ENCODE measurements around the gene ZGRF1.
"Not testable (repeated sequence)": the region's sequence is repeated elsewhere in the genome, so short reads cannot be mapped to it uniquely, and the experiment has no call there.

ZGRF1 gene, protein sequence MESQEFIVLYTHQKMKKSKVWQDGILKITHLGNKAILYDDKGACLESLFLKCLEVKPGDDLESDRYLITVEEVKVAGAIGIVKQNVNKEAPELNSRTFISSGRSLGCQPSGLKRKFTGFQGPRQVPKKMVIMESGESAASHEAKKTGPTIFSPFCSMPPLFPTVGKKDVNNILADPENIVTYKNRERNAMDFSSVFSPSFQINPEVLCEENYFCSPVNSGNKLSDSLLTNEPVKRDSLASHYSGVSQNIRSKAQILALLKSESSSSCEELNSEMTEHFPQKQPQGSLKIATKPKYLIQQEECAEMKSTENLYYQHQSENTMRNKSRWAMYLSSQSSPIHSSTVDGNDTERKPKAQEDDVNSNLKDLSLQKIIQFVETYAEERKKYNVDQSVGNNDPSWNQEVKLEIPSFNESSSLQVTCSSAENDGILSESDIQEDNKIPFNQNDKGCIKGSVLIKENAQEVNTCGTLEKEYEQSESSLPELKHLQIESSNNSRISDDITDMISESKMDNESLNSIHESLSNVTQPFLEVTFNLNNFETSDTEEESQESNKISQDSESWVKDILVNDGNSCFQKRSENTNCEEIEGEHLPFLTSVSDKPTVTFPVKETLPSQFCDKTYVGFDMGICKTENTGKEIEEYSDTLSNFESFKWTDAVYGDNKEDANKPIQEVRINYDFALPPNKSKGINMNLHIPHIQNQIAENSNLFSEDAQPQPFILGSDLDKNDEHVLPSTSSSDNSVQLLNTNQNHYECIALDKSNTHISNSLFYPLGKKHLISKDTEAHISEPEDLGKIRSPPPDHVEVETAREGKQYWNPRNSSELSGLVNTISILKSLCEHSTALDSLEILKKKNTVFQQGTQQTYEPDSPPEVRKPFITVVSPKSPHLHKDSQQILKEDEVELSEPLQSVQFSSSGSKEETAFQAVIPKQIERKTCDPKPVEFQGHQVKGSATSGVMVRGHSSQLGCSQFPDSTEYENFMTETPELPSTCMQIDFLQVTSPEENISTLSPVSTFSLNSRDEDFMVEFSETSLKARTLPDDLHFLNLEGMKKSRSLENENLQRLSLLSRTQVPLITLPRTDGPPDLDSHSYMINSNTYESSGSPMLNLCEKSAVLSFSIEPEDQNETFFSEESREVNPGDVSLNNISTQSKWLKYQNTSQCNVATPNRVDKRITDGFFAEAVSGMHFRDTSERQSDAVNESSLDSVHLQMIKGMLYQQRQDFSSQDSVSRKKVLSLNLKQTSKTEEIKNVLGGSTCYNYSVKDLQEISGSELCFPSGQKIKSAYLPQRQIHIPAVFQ (N-terminal part only)

DNA sequence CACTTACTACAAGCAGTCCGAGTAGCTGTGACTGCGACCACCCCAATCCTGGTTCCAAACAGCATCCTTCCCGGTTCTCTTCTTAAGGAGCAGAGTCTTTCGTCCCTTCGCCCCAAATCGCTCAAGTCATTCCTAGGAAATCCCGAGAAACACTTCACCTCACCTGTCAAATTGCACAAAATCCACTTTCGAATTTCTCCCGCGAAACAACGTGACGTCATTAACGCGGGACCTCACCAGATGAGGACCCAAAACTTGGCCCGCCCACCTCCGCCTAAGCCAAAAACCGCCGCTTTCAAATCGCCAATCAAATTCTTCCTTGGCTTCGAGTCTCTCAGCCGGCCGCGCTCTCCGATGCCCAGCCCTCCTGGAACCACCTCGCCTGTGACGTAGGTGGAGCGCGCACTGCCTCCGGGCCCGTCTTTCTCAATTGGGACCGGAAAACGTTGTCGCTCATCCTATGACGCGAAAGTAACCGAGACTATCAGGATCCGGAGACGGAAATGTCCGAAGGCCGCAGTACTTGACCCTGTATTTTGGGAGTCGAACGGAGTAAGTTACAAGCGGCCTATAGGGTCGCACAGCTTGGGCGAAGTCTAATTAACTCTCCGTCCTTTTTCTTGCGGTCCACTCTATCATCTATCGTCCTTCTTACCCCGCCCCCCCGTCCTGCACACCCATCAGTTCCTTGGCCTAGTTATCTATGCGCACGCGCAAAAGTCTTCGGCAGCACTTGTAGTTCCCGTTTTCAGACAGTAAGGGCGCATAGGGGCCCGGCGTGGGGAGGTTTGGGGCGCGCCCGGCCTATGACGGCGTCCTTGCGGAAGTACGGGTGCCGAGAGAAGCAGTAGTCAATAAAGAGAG lies at the start of gene ZGRF1, which contains the start of gene LARP7:
TSS of gene ZGRF1 (minus strand) at position 222 of the 864 bp plus-strand sequence. CDS start 3,733 bp downstream, outside the sequence.
TSS of gene LARP7 (plus strand) at position 456 of the 864 bp plus-strand sequence. CDS start 7,527 bp downstream, outside the sequence.
- peak; percentile 94 to 97 (median 96) for DNase-seq (ENCODE audit: low read depth in 3 of 3)

DNA sequence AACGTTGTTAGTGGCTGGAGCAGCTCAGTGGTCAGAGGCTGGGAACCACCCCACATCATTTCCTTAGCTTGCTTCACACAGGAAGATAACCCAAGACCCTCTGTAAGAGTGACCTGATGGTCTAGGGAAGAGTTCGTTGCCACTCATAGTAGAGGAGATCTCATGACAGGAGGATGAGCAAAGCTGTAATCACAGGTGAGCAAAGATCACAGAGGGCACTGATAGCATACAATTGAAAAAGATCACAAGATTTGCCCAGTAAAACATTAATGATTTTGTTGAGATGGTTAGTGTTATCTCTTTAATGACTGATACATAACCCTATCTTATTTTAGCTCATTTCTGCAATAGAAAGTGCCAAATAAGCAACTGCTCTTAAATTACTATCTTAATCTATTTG lies 44.3 kb upstream of the ZGRF1 start:
- no peak for DNase-seq (ENCODE audit: low read depth in 3 of 3)

DNA sequence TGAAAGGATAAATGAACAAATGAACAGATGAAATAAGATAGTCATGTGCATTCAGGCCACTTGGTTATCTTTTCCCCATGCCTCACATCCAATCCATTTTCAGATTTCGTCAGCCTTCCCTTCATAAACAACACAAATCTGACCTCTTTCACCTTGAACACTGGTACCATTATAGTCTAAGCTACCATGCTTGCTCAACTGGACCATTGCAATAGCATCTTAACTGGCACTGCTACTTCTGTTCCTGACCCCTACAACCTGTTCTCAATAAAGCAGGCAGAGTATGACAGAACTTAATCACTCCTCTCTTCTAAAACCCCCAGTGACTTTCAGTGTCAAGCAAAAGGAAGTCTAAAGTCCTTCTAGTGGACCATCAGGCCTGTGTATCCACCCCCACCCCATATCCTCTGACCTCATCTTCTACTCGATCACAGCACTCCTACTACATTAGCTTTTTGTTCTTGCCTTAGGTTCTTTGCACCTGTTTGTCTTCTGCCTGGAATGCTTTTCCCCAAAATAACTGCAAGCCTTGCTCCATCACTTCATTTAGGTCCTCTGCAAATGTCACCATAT lies 40.9 kb upstream of the ZGRF1 start:
- no peak for DNase-seq (ENCODE audit: low read depth in 3 of 3)

DNA sequence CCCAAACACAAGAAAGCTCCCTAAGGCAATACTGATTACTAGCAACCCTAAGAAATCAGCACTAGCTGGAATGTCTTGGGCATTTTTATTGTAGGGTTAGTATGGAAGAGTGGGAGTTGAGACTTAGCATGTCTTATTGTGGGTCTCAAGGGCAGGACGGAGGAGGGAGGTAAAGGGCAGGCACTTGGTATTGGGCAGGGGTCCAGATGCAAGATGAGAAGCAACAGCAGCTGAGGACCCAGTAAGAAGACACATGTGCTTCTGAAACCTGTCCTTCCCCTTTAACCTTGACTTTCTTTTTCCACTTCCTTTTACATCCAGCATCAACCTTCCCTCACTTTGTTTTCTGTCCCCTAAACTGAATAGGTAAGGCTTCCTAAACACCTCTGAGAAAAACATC lies 37.7 kb upstream of the ZGRF1 start:
- DNase-seq (ENCODE audit: low read depth in 3 of 3), result no peak

DNA sequence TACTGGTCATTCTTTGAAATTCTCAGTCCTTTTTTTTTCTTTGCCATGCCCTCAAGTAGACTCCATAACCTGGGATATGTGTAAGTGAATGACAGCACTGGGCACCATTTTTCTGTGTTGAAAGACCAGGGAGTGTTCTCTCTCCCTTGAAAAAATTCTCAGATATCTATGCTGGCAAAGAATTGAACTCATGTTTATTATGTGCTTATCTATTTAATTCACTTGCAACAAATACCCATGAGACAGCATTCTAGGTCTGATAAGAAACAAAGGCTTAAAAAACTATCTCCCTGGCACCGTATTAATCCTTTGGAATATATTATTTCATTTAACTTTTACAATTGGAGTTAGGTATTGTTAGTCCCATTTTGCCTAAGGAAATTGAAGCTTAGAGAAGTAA lies 37.0 kb upstream of the ZGRF1 start:
- DNase-seq (ENCODE audit: low read depth in 3 of 3), result no peak

DNA sequence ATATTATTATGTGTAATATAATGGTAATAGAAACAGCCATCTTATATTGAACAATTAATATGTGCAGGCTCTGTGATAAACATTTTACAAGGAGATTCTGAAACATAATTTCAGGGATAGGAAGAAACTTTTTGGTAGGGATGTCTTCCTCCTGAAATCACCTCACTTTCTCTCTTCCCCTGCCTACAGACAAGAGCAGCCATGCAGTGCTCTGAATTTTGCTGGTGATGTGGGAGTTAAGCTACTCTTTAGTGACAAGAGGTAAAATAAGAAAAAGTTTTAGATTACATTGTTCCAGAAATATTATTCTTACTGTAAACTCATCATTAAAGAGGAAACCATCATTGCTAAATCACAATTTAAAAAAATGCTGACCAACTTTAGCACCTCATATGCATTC lies 36.4 kb upstream of the ZGRF1 start:
- DNase-seq (ENCODE audit: low read depth in 3 of 3), result no peak

DNA sequence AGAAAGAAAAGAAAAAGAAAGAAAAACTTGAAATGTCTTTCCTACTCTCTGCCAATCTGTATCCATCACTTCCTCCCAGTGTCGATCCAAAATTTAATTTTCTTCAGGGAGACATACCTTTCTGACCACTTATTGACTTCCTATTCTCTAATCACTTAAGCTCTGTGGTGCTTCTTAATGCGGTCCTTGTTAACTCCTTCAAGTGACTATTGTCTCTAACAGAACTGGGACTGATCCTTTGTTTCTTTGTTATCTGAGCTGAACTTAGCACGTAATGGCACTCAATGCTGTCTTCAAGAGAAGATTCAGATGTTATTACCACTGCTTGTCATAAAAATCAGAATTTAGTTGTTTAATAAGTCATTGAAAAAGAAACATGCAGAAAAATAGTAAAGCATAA lies 31.4 kb upstream of the ZGRF1 start:
- no peak for DNase-seq (ENCODE audit: low read depth in 3 of 3)

DNA sequence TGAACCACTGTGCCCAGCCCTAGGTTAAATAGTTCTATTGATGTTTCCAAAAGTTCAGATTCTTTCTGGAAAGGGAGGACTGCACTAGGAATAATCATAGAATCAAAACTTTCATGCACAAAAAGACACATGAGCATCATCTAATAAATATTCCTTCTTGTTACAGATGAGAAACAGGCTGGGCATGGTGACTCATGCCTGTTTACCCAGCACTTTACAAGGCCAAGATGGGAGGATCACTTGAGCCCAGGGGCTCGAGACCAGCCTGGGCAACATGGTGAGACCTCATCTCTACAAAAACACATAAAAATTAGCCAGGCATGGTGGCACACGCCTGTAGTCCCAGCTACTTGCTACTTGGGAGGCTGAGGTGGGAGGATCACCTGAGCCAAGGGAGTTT lies 27.9 kb upstream of the ZGRF1 start:
- DNase-seq (ENCODE audit: low read depth in 3 of 3), result no peak

DNA sequence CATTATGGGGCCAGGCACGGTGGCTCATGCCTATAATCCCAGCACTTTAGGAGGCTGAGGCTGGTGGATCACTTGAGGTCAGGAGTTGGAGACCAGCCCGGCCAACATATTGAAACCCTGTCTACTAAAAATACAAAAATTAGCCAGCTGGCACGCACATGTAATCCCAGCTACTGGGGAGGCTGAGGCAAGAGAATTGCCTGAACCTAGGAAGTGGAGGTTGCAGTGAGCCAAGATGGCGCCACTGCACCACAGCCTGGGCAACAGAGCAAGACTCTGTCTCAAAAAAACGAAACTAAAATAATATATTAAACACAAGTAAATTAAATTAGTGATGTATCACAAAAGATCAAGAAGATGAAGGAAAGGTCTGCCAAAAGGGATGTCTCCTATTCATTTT lies 19.4 kb upstream of the ZGRF1 start:
- not testable (repeated sequence) for DNase-seq (ENCODE audit: low read depth in 3 of 3)

DNA sequence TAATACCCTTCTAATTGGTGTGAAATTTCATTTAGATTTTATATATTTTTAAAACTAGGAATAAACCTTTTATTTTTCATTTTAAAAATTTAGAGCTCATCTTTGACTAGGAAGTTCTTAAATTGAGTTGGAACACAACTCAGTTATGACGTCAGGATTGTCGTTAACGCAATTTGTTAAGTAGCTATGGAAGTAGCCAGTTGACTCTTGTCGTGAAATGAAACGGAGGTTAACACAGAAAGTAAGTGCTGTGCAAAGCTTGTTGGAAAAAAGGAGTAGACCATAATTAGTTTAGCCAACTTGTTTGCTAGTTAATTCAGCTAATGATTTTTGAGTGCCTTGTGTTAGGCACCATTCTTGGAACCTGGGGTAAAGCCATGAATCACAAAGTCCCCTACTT lies 18.6 kb upstream of the ZGRF1 start:
- DNase-seq (ENCODE audit: low read depth in 3 of 3), result no peak

DNA sequence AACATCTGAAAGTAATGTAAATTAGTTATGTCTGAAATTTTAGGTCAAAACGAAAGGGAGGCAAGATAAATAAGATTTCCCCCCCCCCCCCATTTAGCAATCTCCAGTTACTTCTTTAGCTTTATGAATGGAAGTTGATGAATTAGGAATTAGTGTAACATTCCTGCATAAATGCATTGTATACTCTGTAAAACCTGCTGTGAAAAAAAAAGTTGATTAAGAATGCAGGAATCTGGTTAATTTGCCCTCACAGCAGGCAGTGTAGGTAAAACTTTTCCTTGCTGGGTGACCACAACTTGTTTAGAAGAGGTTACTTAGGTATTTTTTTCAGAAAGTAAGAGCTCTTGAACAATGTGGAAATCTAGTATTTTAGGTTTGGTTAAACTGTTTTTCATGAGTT lies 15.5 kb upstream of the ZGRF1 start:
- no peak for DNase-seq (ENCODE audit: low read depth in 3 of 3)

DNA sequence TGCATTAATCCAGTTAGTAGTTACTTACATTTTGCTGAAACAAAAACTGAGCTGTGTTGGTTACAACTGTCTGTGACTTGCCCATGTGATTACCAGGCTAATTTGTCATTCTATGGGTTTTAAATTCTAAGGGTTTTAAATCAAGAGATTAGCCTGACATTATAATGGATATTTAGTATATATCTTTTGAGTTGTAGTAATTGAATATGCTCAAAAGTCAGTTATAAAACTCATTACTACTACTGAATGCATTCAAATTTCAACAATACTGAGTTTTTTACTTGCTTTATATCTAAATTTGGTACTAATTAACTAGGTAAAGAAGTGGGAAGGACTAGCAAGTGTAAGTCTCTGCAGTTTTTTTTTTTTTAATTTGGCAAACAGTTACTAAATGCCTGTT lies 14.9 kb upstream of the ZGRF1 start:
- no peak for DNase-seq (ENCODE audit: low read depth in 3 of 3)

DNA sequence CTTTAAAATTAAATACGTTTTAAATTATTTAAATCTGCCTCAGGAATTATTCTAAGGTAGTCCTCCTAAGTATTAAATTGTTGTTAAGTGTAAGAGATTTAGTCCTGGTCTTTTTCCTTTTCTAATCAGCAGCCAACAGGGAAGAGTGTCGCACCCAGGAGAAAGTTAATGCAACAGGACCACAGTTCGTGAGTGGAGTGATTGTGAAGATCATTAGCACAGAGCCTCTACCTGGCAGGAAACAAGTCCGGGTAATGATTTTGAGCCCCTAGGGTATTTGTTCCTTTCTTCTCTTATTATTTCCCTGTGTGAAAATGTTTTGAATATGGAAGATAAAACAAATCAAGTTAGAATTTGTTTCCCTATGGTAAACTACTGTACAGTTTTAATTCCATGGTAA lies 13.6 kb upstream of the ZGRF1 start:
- no peak for DNase-seq (ENCODE audit: low read depth in 3 of 3)

DNA sequence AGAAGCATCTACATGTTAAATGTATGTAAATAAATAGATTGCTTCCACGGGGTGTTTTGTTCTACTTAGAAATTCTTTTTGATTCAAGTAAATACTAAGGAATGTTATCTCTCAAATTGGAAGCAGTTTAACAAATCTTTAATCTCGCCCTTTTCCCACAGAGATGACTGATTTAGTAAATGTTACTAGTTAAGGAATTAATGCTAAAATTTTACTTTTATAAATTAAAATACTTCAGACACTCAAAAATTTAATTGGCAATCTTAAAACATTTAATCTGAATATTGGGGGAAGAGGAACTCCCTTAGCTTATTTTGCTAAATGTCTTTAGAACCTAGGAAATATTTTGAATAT lies 12.3 kb upstream of the ZGRF1 start:
- DNase-seq (ENCODE audit: low read depth in 3 of 3), result no peak

DNA sequence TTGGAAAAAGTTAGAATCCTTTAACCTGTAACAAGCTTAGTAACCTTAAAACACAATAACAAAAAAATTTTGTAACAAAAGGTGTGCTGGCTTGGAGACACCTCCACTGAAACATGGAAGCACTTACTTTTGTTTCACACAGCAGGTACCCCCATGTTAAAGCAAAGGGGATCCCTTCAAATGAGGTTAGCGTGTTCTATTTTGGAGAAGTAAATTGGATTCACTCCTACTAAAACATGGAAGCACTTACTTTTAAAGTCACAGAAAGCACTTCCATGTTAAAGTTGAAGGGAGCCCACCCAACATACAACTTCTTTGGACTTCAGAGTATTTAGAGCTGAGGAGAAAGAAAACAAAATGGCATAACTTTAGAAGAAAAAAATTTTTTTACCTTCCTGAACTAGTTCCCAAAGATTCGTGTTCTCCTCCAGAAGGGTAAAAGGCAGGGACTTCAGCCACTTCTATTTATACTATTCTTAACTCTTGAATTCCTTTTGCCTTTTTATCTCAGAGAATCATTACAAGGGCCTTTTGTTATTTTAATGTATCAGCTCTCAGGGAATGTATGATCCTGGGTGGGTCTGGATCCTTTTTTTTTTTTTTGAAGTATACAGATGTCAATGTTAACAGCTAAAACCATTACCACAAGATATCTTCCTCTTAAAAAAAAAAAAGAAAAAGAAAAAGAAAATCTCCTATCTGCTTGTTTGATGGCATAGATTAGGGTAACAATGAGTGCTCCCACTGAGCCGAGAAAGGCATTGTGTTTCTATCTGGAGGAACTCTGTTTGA lies 11.8 kb upstream of the ZGRF1 start:
- no peak for DNase-seq (ENCODE audit: low read depth in 3 of 3)

DNA sequence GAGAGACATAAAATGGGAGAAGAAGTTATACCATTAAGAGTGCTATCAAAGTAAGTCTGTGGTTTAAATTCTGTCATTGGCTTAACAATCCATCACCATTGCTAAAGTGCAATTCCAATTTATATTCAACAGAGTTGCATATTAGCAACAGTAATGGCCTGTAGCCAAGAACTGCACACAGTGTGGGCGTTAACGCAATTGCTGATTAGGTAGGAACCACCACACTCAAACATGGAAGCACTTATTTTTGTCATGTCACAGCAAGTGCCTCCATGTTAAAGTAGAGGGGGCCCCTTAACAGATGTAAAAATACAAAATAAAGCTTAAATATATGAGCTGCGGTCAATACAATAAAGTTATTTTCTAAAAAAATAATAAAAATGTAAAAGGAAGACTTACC lies 11.1 kb upstream of the ZGRF1 start:
- no peak for DNase-seq (ENCODE audit: low read depth in 3 of 3)

DNA sequence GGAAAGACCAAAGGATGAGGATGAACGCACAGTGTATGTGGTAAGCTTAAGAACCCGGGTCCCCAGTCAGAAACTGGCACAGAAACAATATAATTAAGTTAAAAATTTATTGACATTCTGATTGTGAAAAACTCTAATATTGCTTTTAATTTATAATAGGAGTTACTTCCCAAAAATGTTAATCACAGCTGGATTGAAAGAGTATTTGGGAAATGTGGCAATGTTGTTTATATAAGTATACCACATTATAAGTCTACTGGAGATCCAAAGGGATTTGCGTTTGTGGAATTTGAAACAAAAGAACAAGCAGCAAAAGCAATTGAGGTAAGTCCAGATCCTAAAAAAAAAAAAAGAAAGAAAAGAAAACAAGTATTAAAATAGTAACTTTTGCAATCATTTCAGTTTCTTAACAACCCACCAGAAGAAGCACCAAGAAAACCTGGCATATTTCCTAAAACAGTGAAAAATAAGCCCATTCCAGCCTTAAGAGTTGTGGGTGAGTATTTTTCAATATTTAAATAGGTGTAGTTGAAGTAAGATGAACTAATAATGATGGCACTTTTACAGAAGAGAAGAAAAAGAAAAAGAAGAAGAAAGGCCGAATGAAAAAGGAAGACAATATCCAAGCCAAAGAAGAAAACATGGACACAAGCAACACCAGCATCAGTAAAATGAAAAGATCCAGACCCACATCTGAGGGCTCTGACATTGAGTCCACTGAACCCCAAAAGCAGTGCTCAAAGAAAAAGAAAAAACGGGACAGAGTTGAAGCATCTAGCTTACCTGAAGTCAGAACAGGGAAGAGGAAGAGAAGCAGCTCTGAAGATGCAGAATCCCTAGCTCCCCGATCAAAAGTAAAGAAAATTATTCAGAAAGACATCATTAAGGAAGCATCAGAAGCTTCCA lies 10.2 kb upstream of the ZGRF1 start:
- DNase-seq (ENCODE audit: low read depth in 3 of 3), result no peak

DNA sequence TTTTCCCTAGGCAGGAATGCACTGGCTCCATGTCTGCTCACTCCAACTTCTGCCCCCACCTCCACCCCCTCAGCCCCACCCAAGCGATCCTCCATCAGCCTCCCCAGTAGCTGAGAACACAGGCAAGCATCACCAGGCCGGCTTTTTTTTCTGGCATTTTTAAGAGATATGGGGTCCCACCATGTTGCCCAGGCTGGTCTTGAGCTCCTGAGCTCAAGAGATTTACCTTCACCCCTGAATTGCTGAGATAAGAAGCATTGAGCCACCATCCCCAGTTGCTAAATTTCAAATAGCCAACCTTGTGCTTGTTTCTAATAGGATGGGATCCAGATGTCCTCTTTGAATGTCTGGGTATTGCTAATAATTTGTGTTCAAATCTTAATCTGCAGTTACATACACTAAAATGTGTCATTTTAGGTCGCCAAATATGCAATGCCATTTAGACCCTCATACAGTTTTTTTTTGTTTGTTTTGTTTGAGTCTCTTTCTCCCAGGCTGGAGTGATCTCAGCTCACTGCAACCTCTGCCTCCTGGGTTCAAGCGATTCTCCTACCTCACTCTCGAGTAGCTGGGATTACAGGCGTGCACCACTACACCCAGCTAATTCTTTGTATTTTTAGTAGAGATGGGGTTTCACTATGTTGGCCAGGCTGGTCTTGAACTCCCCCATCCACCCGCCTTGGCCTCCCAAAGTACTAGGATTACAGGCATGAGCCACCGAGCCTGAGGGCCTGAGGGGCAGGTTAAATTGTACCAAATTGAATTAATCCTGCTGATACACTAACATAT lies 9.0 kb upstream of the ZGRF1 start:
- DNase-seq (ENCODE audit: low read depth in 3 of 3), result no peak

Data from stimulated activated CD4-positive, alpha-beta T cell treated with anti-CD3 and anti-CD28 coated beads, TNF-alpha, amount 100 ng/mL, for 24 hours (primary cell).